Non-pigmented ciliary epithelial cell (primary cell): ENCODE data around the gene ZNF239.
"Not testable (repeated sequence)": the region's sequence is repeated elsewhere in the genome, so short reads cannot be mapped to it uniquely, and the experiment has no call there.

Source experiments
- DNase-seq: peaks from one replicate; pipeline ENCODE4 v3.0.0-alpha.2; 2010; ENCODE audit warnings: low read depth

Gene ZNF239

DNA sequence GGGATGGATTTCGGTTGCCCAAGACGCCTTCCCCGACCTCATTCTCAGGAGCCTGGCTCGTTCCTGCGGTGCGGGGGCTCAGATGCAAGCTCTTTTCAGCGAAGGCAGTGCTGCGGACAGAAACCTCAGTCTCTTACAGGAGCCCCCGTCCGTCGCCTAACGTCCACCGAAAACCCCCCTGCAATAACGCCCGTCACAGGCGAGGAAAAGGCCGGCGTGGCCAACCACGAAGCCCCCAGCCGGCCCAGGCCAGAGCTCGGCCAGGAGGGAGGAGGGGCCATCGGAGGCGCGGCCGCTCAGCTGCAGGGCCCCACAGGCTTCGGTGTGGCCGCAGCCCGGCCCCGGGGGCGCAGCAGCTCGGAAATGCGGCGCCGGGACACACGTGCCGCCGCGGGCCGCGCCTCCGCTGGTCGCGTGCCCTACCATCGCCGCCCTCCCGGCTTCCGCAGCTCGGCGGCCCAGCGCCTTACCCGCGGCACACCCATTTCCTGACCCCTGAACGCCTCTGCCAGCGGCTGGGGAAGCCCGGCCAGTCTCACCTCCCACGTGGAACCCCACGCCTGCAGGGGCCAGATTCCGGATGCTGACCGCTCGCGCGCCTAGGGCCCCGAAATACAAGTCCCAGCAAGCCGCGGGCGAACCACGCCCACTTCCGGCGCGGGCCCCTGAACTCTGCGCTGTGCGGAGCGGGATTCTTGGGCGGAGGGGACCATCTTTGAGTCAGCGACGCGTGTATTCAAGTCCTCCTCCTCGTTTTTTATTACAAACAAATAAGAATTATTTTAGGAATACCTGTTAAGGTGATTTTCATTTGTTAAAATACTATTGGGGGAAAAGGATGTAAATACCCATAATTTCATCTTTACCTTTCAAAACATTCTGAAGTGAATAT, at the start of gene ZNF239:
Gene ZNF239, minus strand, starts transcription at position 616 of the 892 bp plus-strand sequence. CDS start 16,537 bp downstream, outside the sequence.
- DNase-seq: peak; percentile 63

GRCh38 chr10:43623351-43623750, 48.9 kb upstream of the ZNF239 start:
- no peak for DNase-seq

DNA sequence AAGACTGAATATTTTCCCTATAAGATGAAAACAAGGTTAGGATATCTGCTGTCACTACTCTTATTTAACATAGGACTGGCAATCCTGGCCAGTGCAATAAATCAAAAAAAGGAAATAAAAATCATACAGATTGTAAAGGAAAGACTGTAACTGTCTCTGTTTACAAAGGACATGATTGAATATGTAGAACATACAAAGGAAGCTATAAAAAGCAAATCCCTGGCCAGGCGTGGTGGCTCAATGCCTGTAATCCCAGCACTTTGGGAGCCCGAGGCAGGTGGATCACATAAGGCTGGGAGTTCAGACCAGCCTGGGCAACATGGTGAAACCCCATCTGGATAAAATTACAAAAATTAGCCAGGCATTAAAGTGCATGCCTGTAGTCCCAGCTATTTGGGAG, 47.6 kb upstream of the ZNF239 start:
- DNase-seq: no peak

DNA sequence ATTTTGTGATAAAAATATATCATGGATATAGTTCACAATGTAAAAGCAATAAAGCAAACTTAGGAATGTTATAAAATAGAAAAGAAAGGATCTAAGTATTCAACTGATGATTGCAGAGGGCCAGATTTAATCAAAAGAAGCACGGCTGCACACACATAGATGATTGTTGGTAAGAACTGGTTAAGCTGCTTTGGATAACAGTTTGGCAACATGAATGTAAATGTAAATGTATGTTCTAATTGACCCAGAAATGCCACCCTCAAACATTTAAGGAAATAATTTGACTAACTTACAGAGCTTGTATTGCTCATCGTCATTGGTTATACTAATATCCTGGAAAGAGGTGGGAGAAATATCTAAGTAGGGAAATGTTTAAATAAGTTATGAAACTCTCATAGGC, 45.0 kb upstream of the ZNF239 start:
- DNase-seq: no peak

- DNase-seq: no peak
These were observed 42.4 kb upstream of the ZNF239 start for GRCh38 chr10:43616697-43617370.

DNA sequence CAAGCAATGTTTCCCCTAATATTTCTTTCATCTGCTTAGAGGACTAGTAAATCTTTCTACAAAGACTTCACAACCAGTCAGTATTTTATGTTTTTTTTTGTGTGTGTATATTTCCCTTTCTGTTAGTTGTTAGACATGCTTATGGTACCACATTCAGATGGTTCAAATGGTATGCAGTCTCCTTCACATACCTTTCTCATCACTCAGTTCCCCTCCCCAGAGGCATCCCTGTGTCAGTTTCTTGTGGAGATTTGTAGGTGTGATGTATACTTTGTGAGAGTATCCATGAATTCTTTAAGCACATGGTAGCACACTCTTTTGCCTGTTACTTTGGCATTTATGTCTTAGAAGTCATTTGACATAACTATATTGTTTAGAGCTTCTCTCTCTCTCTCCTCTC, 36.2 kb upstream of the ZNF239 start:
- DNase-seq: no peak

GRCh38 chr10:43607199-43607573, 32.8 kb upstream of the ZNF239 start:
- DNase-seq: no peak

DNA sequence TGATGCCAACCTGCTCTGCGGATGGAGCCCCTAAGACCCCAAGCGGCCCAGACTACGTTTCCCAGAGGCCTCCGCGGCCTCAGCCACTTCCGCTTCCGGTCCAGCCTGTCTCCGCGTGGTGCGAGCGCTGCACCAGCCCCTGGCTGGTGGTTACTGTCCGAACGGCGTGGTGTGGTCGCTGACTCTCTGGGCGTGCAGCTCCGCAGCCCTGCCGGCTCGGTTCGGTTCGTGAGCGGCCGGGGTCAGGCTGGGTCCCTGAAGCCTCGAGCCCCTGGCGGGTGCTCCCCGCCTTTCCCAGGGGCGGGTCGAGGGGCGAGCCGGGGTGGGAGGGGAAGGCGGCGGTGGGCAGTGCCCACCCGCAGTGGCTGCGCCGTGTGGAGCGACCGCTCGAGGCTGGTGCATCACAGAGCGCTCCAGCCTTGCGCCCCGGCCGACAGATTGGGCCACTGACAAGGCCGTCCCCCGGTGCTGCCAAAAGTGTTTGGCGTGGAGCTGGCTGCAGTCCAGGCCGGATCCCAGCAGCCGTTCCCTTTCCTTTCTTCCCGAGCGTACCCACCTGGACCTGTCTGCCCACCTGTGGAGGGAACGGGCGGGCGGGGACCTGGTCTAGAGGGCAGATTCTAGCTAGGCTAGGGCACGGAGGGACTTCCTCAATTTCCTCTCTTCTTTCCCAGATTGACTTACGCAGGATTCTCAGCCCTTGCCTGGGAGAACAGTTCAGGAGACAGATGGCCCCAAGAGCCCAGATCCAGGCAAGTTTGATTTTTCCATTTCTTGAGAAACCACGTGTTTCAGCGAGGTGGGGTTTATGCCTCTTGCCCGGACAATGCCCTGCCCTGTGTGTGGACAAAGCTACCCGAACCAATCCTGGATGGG, 32.1 kb upstream of the ZNF239 start, which contains the start of gene ZNF485:
Gene ZNF485, plus strand, starts transcription at position 116 of the 876 bp plus-strand sequence. Its CDS starts 613 bp downstream, at position 729.
- DNase-seq: no peak

GRCh38 chr10:43605850-43606322, 31.5 kb upstream of the ZNF239 start:
- no peak for DNase-seq

- not testable (repeated sequence) for DNase-seq
These were observed 27.2 kb upstream of the ZNF239 start for GRCh38 chr10:43601576-43601975.

GRCh38 chr10:43599333-43599732, 24.9 kb upstream of the ZNF239 start:
- no peak for DNase-seq

- no peak for DNase-seq
These were observed 24.0 kb upstream of the ZNF239 start for GRCh38 chr10:43598446-43598845.

- DNase-seq: no peak
These were observed 22.1 kb upstream of the ZNF239 start for GRCh38 chr10:43596546-43596945.

GRCh38 chr10:43595739-43596298, 21.4 kb upstream of the ZNF239 start:
- DNase-seq: no peak

DNA sequence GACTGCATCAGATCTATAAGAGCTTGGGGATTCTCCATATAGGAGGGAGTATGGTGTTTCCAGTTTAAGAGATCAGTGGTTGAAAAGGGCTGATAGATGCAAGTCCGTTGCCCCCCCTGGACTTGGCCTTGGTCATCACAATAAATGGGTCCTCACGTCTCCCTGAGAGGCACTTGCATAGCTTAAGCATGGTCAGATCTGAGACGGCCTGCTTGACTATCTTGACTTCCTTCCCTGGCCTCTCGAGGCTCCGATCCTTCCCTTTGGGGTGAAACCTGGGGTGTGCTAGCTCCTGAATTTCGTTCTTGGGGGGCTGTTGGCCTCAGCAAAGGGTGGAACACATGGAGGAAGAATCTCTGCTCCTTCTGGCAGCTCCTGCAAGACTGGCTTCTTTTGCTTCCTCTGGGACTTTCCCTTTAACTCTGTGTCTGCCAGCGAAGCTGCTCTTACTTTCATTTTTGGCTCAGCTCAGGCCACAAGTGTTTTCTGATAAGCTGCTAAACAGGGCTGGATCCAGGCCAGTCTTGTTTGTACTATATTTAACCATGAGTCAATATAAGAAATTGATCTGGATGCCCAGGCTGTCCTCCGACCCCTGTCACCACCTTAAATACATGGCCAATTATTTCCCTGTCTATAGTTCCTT, 20.7 kb upstream of the ZNF239 start:
- no peak for DNase-seq

- no peak for DNase-seq
These were observed 17.0 kb upstream of the ZNF239 start for GRCh38 chr10:43591303-43591904.

DNA sequence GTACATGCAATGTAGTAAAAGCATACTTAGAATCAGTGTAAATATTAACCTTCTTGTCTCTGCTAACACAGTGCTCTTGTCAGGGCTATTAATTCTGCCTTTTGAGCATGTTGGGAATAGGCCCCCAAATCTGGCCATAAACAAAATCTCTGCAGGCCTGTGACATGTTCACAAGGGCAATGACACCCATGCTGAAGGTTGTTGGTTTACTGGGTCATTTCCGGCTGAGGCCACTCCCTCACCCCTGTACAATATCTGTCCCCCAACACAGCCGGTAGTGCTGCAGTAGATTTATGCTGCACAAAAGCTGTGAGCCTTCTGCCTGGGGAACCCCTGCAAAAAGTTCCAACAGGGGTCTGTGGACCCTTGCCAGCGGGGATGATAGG, 12.3 kb upstream of the ZNF239 start:
- not testable (repeated sequence) for DNase-seq

DNA sequence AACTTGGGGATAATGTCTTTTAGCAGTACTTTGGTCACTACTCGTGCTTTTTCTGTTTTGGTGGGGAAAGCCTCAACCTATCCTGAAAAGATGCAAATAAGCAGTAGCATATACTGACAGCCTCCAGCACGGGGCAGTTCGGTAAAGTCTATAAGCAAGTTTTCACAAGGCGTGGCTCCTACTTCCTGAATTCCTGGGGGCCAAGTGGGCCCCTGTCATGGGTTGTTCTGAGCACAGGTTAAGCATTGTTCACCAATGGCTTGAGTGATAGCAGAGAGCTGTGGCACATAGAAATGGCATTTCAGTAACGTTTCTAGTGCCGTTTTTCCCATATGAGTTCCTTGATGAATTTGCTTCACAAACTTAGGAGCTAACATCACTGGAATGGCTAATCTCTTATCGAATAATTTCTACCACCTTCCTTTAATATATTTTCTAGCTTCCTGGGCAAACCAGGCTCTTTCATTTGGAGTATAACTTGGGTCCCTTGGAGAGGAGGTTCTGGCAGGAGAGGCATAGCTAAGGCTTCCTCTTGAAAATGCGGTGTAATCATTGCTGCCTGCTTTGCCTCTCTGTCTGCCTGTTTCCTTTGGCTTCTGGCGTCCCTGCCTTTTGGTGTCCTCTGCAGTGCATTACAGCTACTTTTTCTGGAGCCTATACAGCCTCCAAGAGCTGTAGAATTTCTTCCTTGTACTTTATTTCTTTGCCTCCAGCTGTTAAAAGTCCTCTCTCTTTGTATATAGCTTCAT, 11.7 kb upstream of the ZNF239 start:
- no peak for DNase-seq

DNA sequence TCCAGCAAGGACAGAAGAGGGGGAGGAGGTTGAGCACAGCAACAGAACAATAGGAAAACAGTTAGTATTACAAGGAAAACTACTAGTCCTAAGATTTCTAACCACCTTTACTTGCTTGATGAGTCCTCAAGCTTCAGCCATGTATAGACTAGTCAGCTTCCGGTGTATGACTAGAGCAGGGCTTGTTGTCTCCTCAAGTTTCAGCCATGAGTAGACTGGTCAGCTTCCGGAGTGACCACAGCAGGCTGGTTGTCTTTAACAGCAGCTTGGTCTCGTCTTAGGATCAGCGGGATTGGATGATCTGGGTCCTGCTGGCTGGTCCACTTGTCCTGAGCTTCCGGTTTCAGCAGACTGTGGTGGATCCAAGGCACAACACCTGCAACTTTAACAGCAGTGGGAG, 10.6 kb upstream of the ZNF239 start:
- DNase-seq: no peak

DNA sequence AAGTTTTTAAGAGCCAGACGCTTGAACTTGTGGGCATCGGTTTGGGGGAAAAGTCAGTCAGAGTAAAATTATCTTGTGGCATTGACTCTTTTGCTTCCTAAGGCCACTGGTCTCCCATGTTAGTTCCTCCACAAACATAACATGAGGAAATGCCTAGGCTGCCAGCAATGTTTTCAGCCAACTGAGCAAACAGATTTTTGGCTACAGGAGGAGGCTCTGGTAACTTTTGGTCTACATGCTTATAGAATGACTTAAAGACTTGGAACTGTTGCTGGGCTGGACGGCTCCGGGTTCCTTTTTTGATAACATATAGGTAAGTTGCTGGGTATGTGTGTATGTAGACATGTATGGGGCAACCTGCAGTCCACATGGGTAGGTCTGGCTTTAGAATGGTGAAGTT, 9.6 kb upstream of the ZNF239 start:
- no peak for DNase-seq
